ENCODE data around the gene TAF1B.

Gene TAF1B

GRCh38 chr2:9964334-9964980, 121.2 kb downstream of the TAF1B start:
- Histone ChIP-seq H3K27ac (ENCODE audit: insufficient read depth in 1 of 2, low read depth in 1 of 2, low read length in 2 of 2, poor library complexity in 1 of 2, severe bottlenecking in 2 of 2) (no peak overlapping the region), H3K4me1 (ENCODE audit: control extremely low read depth in 1 of 4, control insufficient read depth in 4 of 4, insufficient read depth in 4 of 4, low read length in 3 of 4) (peaks cover 0 to 8% (median 0%) of the 10 kb centered on the region in 4 experiments), H3K27me3 (replicated peaks in 2 of 5; ENCODE audit: control insufficient read depth in 4 of 5, insufficient read depth in 5 of 5, low read length in 4 of 5) (no peaks in the 10 kb centered on the region), H3K9me3 (ENCODE audit: control extremely low read depth in 1 of 5, control insufficient read depth in 4 of 5, insufficient read depth in 2 of 5, low read depth in 1 of 5, low read length in 4 of 5) (no peaks in the 10 kb centered on the region), H3K36me3 (ENCODE audit: control insufficient read depth in 4 of 4, insufficient read depth in 4 of 4, low read length in 3 of 4) (no peaks in the 10 kb centered on the region), H3K4me3 (ENCODE audit: control insufficient read depth in 1 of 7, extremely low read depth in 1 of 7, insufficient read depth in 4 of 7, low read depth in 2 of 7, low read length in 6 of 7) (no peak overlapping the region)
- ChIA-PET POLR2A (no interaction called here), CTCF (interaction anchor here (1.0 to 3.2 kb wide), 3 partner anchors 10 to 108 kb away, joined by 3 to 9 read pairs (median 5); no protein-coding TSS in a partner anchor)
- DNase-seq = no peak
- 100% methylated on average over 6 of the region's 7 CpGs for WGBS (ENCODE audit: insufficient coverage)

- WGBS (ENCODE audit: insufficient coverage) = 90% methylated on average over 5 of the region's 8 CpGs
- Histone ChIP-seq H3K4me3 (ENCODE audit: control insufficient read depth in 1 of 7, extremely low read depth in 1 of 7, insufficient read depth in 4 of 7, low read depth in 2 of 7, low read length in 6 of 7) (no peak overlapping the region), H3K4me1 (ENCODE audit: control extremely low read depth in 1 of 4, control insufficient read depth in 4 of 4, insufficient read depth in 4 of 4, low read length in 3 of 4) (peaks cover 0 to 8% (median 0%) of the 10 kb centered on the region in 4 experiments), H3K9me3 (ENCODE audit: control extremely low read depth in 1 of 5, control insufficient read depth in 4 of 5, insufficient read depth in 2 of 5, low read depth in 1 of 5, low read length in 4 of 5) (no peaks in the 10 kb centered on the region), H3K27me3 (replicated peaks in 2 of 5; ENCODE audit: control insufficient read depth in 4 of 5, insufficient read depth in 5 of 5, low read length in 4 of 5) (no peaks in the 10 kb centered on the region), H3K27ac (ENCODE audit: insufficient read depth in 1 of 2, low read depth in 1 of 2, low read length in 2 of 2, poor library complexity in 1 of 2, severe bottlenecking in 2 of 2) (no peak overlapping the region), H3K36me3 (ENCODE audit: control insufficient read depth in 4 of 4, insufficient read depth in 4 of 4, low read length in 3 of 4) (no peaks in the 10 kb centered on the region)
- ChIA-PET POLR2A (no interaction called here), CTCF (interaction anchor here (0.9 to 1.6 kb wide), 2 partner anchors 9 to 19 kb away, joined by 3 to 5 read pairs; no protein-coding TSS in a partner anchor)
- DNase-seq = no peak
Measured at GRCh38 chr2:9965119-9965822, 122.0 kb downstream of the TAF1B start.

GRCh38 chr2:9966491-9967022, 123.3 kb downstream of the TAF1B start:
- Histone ChIP-seq H3K9me3 (ENCODE audit: control extremely low read depth in 1 of 5, control insufficient read depth in 4 of 5, insufficient read depth in 2 of 5, low read depth in 1 of 5, low read length in 4 of 5) (no peaks in the 10 kb centered on the region), H3K27ac (ENCODE audit: insufficient read depth in 1 of 2, low read depth in 1 of 2, low read length in 2 of 2, poor library complexity in 1 of 2, severe bottlenecking in 2 of 2) (no peak overlapping the region), H3K27me3 (replicated peaks in 2 of 5; ENCODE audit: control insufficient read depth in 4 of 5, insufficient read depth in 5 of 5, low read length in 4 of 5) (no peaks in the 10 kb centered on the region), H3K4me3 (ENCODE audit: control insufficient read depth in 1 of 7, extremely low read depth in 1 of 7, insufficient read depth in 4 of 7, low read depth in 2 of 7, low read length in 6 of 7) (no peak overlapping the region), H3K36me3 (ENCODE audit: control insufficient read depth in 4 of 4, insufficient read depth in 4 of 4, low read length in 3 of 4) (no peaks in the 10 kb centered on the region), H3K4me1 (ENCODE audit: control extremely low read depth in 1 of 4, control insufficient read depth in 4 of 4, insufficient read depth in 4 of 4, low read length in 3 of 4) (peaks cover 0 to 8% (median 0%) of the 10 kb centered on the region in 4 experiments)
- DNase-seq = peak in 2 of 3 donors; percentile 34 to 54
- 100% methylated on average over 1 of the region's 3 CpGs for WGBS (ENCODE audit: insufficient coverage)
- ChIA-PET CTCF (no interaction called here), POLR2A (no interaction called here)

GRCh38 chr2:9967053-9967775, 123.9 kb downstream of the TAF1B start:
- Histone ChIP-seq H3K4me1 (ENCODE audit: control extremely low read depth in 1 of 4, control insufficient read depth in 4 of 4, insufficient read depth in 4 of 4, low read length in 3 of 4) (peaks cover 0 to 8% (median 0%) of the 10 kb centered on the region in 4 experiments), H3K9me3 (ENCODE audit: control extremely low read depth in 1 of 5, control insufficient read depth in 4 of 5, insufficient read depth in 2 of 5, low read depth in 1 of 5, low read length in 4 of 5) (no peaks in the 10 kb centered on the region), H3K27me3 (replicated peaks in 2 of 5; ENCODE audit: control insufficient read depth in 4 of 5, insufficient read depth in 5 of 5, low read length in 4 of 5) (no peaks in the 10 kb centered on the region), H3K36me3 (ENCODE audit: control insufficient read depth in 4 of 4, insufficient read depth in 4 of 4, low read length in 3 of 4) (no peaks in the 10 kb centered on the region), H3K4me3 (ENCODE audit: control insufficient read depth in 1 of 7, extremely low read depth in 1 of 7, insufficient read depth in 4 of 7, low read depth in 2 of 7, low read length in 6 of 7) (no peak overlapping the region), H3K27ac (ENCODE audit: insufficient read depth in 1 of 2, low read depth in 1 of 2, low read length in 2 of 2, poor library complexity in 1 of 2, severe bottlenecking in 2 of 2) (no peak overlapping the region)
- CTCF ChIA-PET = no interaction called here
- POLR2A ChIA-PET = no interaction called here
- 98% methylated on average over 9 of the region's 11 CpGs for WGBS (ENCODE audit: insufficient coverage)
- DNase-seq = peak in 1 of 3 donors; percentile 17

- WGBS (ENCODE audit: insufficient coverage) = 86% methylated on average over 9 of the region's 10 CpGs
- Histone ChIP-seq H3K36me3 (ENCODE audit: control insufficient read depth in 4 of 4, insufficient read depth in 4 of 4, low read length in 3 of 4) (no peaks in the 10 kb centered on the region), H3K27ac (ENCODE audit: insufficient read depth in 1 of 2, low read depth in 1 of 2, low read length in 2 of 2, poor library complexity in 1 of 2, severe bottlenecking in 2 of 2) (no peak overlapping the region), H3K4me3 (ENCODE audit: control insufficient read depth in 1 of 7, extremely low read depth in 1 of 7, insufficient read depth in 4 of 7, low read depth in 2 of 7, low read length in 6 of 7) (no peak overlapping the region), H3K4me1 (ENCODE audit: control extremely low read depth in 1 of 4, control insufficient read depth in 4 of 4, insufficient read depth in 4 of 4, low read length in 3 of 4) (peaks cover 0 to 8% (median 0%) of the 10 kb centered on the region in 4 experiments), H3K27me3 (replicated peaks in 2 of 5; ENCODE audit: control insufficient read depth in 4 of 5, insufficient read depth in 5 of 5, low read length in 4 of 5) (no peaks in the 10 kb centered on the region), H3K9me3 (ENCODE audit: control extremely low read depth in 1 of 5, control insufficient read depth in 4 of 5, insufficient read depth in 2 of 5, low read depth in 1 of 5, low read length in 4 of 5) (no peaks in the 10 kb centered on the region)
- ChIA-PET CTCF (interaction anchor here (1.7 to 2.0 kb wide), 2 partner anchors 15 to 79 kb away, joined by 3 to 6 read pairs; no protein-coding TSS in a partner anchor), POLR2A (no interaction called here)
- no peak for DNase-seq
Measured at GRCh38 chr2:9968553-9969497, 125.6 kb downstream of the TAF1B start.

- no peak for DNase-seq
- Histone ChIP-seq H3K4me1 (ENCODE audit: control extremely low read depth in 1 of 4, control insufficient read depth in 4 of 4, insufficient read depth in 4 of 4, low read length in 3 of 4) (peaks cover 0 to 7% (median 0%) of the 10 kb centered on the region in 4 experiments), H3K27me3 (replicated peaks in 2 of 5; ENCODE audit: control insufficient read depth in 4 of 5, insufficient read depth in 5 of 5, low read length in 4 of 5) (no peaks in the 10 kb centered on the region), H3K27ac (ENCODE audit: insufficient read depth in 1 of 2, low read depth in 1 of 2, low read length in 2 of 2, poor library complexity in 1 of 2, severe bottlenecking in 2 of 2) (no peak overlapping the region), H3K36me3 (ENCODE audit: control insufficient read depth in 4 of 4, insufficient read depth in 4 of 4, low read length in 3 of 4) (no peaks in the 10 kb centered on the region), H3K4me3 (ENCODE audit: control insufficient read depth in 1 of 7, extremely low read depth in 1 of 7, insufficient read depth in 4 of 7, low read depth in 2 of 7, low read length in 6 of 7) (no peak overlapping the region), H3K9me3 (ENCODE audit: control extremely low read depth in 1 of 5, control insufficient read depth in 4 of 5, insufficient read depth in 2 of 5, low read depth in 1 of 5, low read length in 4 of 5) (no peaks in the 10 kb centered on the region)
- CTCF ChIA-PET = interaction anchor here (2.0 to 2.4 kb wide), 2 partner anchors 14 to 79 kb away, joined by 5 to 6 read pairs; no protein-coding TSS in a partner anchor
- WGBS (ENCODE audit: insufficient coverage) = 97% methylated on average over 8 of the region's 12 CpGs
- POLR2A ChIA-PET = interaction anchor here (0.6 kb wide), 1 partner anchor 313 kb away, joined by 4 read pairs; no protein-coding TSS in a partner anchor
Measured at GRCh38 chr2:9970200-9971044, 127.1 kb downstream of the TAF1B start.
